ENCODE data around the gene NRG3.

- no peak for TF ChIP-seq CTCF (IDR thresholded peaks at IDR 0.05; ENCODE audit: low read depth, low read length, poor library complexity, severe bottlenecking)
- TF ChIP-seq EZH2phosphoT487 (IDR thresholded peaks at IDR 0.05; ENCODE audit: borderline replicate concordance, low read length): no peak
Observed at GRCh38 chr10:82867056-82867455, 992.1 kb downstream of the NRG3 start.

All from DOHH2 (cell line).